HG03103 (cell line): ENCODE results near the gene ADGRV1.
"Not testable (repeated sequence)": the region's sequence is repeated elsewhere in the genome, so short reads cannot be mapped to it uniquely, and the experiment has no call there.

Source experiments
- ATAC-seq: cut with Tn5 transposase; IDR thresholded peaks from one replicate; pipeline ENCODE4 v1.9.1; 2021; ENCODE audit warnings: low read depth; ENCODE audit not compliant: unreplicated experiment

The ADGRV1 gene

GRCh38 chr5:90707698-90708097 lies 149.1 kb downstream of the ADGRV1 start:
- no peak for ATAC-seq

GRCh38 chr5:90709323-90710155 lies 150.9 kb downstream of the ADGRV1 start:
- ATAC-seq, result peak; percentile 60

- no peak for ATAC-seq
These were observed 159.8 kb downstream of the ADGRV1 start for GRCh38 chr5:90718387-90718786.

GRCh38 chr5:90739567-90739966 lies 181.0 kb downstream of the ADGRV1 start:
- no peak for ATAC-seq

GRCh38 chr5:90740244-90740799 lies 181.7 kb downstream of the ADGRV1 start:
- no peak for ATAC-seq

GRCh38 chr5:90741022-90741564 lies 182.5 kb downstream of the ADGRV1 start:
- ATAC-seq, result no peak

- ATAC-seq, result no peak
These were observed 187.5 kb downstream of the ADGRV1 start for GRCh38 chr5:90746119-90746518.

- ATAC-seq, result no peak
These were observed 188.6 kb downstream of the ADGRV1 start for GRCh38 chr5:90747175-90747574.

GRCh38 chr5:90747693-90748092 lies 189.1 kb downstream of the ADGRV1 start:
- no peak for ATAC-seq

- no peak for ATAC-seq
These were observed 200.5 kb downstream of the ADGRV1 start for GRCh38 chr5:90759119-90759518.

GRCh38 chr5:90767710-90768109 lies 209.1 kb downstream of the ADGRV1 start:
- ATAC-seq, result no peak

- not testable (repeated sequence) for ATAC-seq
These were observed 211.5 kb downstream of the ADGRV1 start for GRCh38 chr5:90770006-90770541.

GRCh38 chr5:90777959-90778358 lies 219.4 kb downstream of the ADGRV1 start:
- no peak for ATAC-seq

- peak; percentile 95 for ATAC-seq
These were observed 225.1 kb downstream of the ADGRV1 start for GRCh38 chr5:90783460-90784333.

GRCh38 chr5:90786756-90787155 lies 228.2 kb downstream of the ADGRV1 start:
- ATAC-seq, result no peak

GRCh38 chr5:90792725-90793124 lies 234.1 kb downstream of the ADGRV1 start:
- no peak for ATAC-seq

- ATAC-seq, result no peak
These were observed 234.6 kb downstream of the ADGRV1 start for GRCh38 chr5:90793183-90793582.

- ATAC-seq, result not testable (repeated sequence)
These were observed 238.3 kb downstream of the ADGRV1 start for GRCh38 chr5:90796919-90797318.

GRCh38 chr5:90800082-90800481 lies 241.5 kb downstream of the ADGRV1 start:
- ATAC-seq, result not testable (repeated sequence)

GRCh38 chr5:90800515-90800914 lies 241.9 kb downstream of the ADGRV1 start:
- not testable (repeated sequence) for ATAC-seq
